SK-N-SH treated with all-trans-retinoic acid at 6 μM for 48 hours (cell line): Measurements from ENCODE around the gene SMAD3.

Experiments used
- ARNTL ChIP-seq: fragments of 450-650 bp; formaldehyde crosslinking; IDR thresholded peaks from 2 replicates; pipeline ENCODE4 v1.5.0; 2020; ENCODE audit warnings: low read depth, mild to moderate bottlenecking, moderate library complexity, borderline replicate concordance
- BACH2 ChIP-seq: fragments of 250-450 bp; sonication (Bioruptor Pico); IDR thresholded peaks from 2 replicates; pipeline ENCODE4 v1.9.0; 2021; ENCODE audit warnings: mild to moderate bottlenecking, borderline replicate concordance
- ESRRG ChIP-seq: fragments of 250-450 bp; sonication (Bioruptor Pico); IDR thresholded peaks from 2 replicates; pipeline ENCODE4 v1.6.1; 2021; ENCODE audit warnings: mild to moderate bottlenecking
- ISL1 ChIP-seq: fragments of 250-450 bp; sonication (Bioruptor Pico); IDR thresholded peaks from 2 replicates; pipeline ENCODE4 v2.1.2; 2022; ENCODE audit warnings: mild to moderate bottlenecking, moderate library complexity
- OSR1 ChIP-seq: fragments of 250-450 bp; sonication (Bioruptor Pico); IDR thresholded peaks from 2 replicates; pipeline ENCODE4 v1.8.0; 2022; ENCODE audit warnings: moderate library complexity, mild to moderate bottlenecking, inconsistent platforms
- PATZ1 ChIP-seq: fragments of 250-450 bp; sonication (Bioruptor Pico); IDR thresholded peaks from 2 replicates; pipeline ENCODE4 v1.8.0; 2020; ENCODE audit warnings: mild to moderate bottlenecking, moderate library complexity, borderline replicate concordance
- ZFP3 ChIP-seq: fragments of 250-450 bp; sonication (Bioruptor Pico); IDR thresholded peaks from 2 replicates; pipeline ENCODE4 v1.5.0; 2020; ENCODE audit warnings: mild to moderate bottlenecking, moderate library complexity
- ZFP30 ChIP-seq: fragments of 450-650 bp; formaldehyde crosslinking; IDR thresholded peaks from 2 replicates; pipeline ENCODE4 v1.5.0; 2022; ENCODE audit warnings: mild to moderate bottlenecking, moderate library complexity
- ZNF70 ChIP-seq: fragments of 450-650 bp; formaldehyde crosslinking; IDR thresholded peaks from 2 replicates; pipeline ENCODE4 v1.5.0; 2020; ENCODE audit warnings: mild to moderate bottlenecking, moderate library complexity
- TF ChIP-seq, protein P1 (sequence below): fragments of 250-450 bp; sonication (Bioruptor Pico); IDR thresholded peaks from 2 replicates; pipeline ENCODE4 v1.5.0; 2020; ENCODE audit warnings: mild to moderate bottlenecking, moderate library complexity

DNA sequence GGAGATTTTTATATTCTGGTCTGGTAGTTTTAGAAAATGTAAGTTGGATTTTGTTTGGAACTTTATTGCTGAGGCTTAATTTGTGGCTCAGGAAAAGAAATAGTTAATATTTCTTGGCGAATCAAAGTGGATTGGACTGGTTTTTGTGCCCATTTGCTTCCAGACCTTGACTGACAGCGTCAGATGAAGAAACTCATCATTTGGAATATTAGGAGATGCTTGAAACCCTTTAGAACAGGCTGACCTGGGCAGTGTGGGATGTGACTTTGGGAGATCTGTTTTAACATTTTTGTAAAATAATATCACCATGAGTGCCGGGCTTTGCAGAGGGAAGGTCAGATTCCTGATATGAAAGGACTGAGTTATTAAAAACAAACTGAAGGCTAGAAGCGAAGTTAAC lies 106.1 kb downstream of the SMAD3 start:
- TF ChIP-seq OSR1 (CRISPR knock-in tag) (no peak), BACH2 (CRISPR knock-in tag) (no peak), ZNF70 (CRISPR knock-in tag) (no peak), ZFP30 (no peak), ESRRG (CRISPR knock-in tag) (no peak), ARNTL (CRISPR knock-in tag) (no peak), ZFP3 (CRISPR knock-in tag) (no peak), PATZ1 (no peak), ISL1 (CRISPR knock-in tag) (no peak)
- TF ChIP-seq, protein P1, sequence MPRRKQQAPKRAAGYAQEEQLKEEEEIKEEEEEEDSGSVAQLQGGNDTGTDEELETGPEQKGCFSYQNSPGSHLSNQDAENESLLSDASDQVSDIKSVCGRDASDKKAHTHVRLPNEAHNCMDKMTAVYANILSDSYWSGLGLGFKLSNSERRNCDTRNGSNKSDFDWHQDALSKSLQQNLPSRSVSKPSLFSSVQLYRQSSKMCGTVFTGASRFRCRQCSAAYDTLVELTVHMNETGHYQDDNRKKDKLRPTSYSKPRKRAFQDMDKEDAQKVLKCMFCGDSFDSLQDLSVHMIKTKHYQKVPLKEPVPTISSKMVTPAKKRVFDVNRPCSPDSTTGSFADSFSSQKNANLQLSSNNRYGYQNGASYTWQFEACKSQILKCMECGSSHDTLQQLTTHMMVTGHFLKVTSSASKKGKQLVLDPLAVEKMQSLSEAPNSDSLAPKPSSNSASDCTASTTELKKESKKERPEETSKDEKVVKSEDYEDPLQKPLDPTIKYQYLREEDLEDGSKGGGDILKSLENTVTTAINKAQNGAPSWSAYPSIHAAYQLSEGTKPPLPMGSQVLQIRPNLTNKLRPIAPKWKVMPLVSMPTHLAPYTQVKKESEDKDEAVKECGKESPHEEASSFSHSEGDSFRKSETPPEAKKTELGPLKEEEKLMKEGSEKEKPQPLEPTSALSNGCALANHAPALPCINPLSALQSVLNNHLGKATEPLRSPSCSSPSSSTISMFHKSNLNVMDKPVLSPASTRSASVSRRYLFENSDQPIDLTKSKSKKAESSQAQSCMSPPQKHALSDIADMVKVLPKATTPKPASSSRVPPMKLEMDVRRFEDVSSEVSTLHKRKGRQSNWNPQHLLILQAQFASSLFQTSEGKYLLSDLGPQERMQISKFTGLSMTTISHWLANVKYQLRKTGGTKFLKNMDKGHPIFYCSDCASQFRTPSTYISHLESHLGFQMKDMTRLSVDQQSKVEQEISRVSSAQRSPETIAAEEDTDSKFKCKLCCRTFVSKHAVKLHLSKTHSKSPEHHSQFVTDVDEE (CRISPR knock-in tag), result no peak
